Measurements from ENCODE around the gene NFE2L3. TPM values are rescaled to one million over a fixed set of nuclear protein-coding genes. Genes with fewer than 3 reads are reported as not detected.

Gene NFE2L3
- total and polyA plus RNA-seq, 9 of the 15 experiments (the other 6 are each of a cell fraction or from before 2014, with no cell fraction given) = 2.9 to 16.9 (median 12.4) TPM

DNA sequence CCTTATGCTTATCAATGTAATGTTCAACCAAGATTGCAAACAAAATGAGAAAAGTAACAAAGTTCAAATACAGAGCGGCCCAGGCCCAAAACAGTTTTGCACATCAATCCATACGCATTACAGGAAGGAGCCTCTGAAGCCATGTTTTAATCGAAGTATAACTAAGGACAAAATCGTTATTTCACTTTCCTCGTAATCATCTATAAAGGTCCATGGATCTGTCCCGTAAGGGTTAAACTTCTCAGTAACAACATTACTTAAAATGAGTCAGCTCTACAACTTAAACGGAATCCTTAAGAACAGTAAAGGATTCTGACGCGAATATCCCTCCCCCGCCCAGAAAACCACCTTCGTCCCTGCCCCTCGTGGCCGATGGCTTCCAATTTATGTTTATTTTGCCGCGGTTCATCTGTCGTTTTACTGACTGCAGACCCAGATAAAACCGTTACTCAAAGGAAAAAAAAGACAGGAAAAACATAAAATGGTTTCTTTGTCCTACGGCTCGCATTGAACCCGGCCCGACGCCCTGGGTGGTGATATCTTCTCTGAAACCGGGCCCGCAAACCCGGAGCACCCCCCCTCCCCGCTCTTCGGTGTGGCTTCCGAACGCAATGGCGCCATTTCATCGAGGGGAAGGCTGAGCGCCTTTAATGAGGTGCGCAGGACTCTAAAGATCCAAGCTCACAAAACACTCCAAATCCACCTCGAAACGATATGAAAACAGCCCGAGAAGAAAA is 47.5 kb downstream of the NFE2L3 start (continued):
- TF ChIP-seq, protein P1, sequence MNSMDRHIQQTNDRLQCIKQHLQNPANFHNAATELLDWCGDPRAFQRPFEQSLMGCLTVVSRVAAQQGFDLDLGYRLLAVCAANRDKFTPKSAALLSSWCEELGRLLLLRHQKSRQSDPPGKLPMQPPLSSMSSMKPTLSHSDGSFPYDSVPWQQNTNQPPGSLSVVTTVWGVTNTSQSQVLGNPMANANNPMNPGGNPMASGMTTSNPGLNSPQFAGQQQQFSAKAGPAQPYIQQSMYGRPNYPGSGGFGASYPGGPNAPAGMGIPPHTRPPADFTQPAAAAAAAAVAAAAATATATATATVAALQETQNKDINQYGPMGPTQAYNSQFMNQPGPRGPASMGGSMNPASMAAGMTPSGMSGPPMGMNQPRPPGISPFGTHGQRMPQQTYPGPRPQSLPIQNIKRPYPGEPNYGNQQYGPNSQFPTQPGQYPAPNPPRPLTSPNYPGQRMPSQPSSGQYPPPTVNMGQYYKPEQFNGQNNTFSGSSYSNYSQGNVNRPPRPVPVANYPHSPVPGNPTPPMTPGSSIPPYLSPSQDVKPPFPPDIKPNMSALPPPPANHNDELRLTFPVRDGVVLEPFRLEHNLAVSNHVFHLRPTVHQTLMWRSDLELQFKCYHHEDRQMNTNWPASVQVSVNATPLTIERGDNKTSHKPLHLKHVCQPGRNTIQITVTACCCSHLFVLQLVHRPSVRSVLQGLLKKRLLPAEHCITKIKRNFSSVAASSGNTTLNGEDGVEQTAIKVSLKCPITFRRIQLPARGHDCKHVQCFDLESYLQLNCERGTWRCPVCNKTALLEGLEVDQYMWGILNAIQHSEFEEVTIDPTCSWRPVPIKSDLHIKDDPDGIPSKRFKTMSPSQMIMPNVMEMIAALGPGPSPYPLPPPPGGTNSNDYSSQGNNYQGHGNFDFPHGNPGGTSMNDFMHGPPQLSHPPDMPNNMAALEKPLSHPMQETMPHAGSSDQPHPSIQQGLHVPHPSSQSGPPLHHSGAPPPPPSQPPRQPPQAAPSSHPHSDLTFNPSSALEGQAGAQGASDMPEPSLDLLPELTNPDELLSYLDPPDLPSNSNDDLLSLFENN (IDR thresholded peaks at IDR 0.05; ENCODE audit: low read depth in 2 of 2, low read length in 2 of 2) = 0 out of 4 replicates have a peak, but pooled peaks of 1 of the 2 experiments have one; percentile 12
- TF ChIP-seq NCOR1 (IDR thresholded peaks at IDR 0.05) (peak; percentile 34; the same call in 1 of the 2 replicates), TBL1XR1 (IDR thresholded peaks at IDR 0.05; ENCODE audit: low read length in 2 of 2) (peak; percentile 30 to 46; a peak in 2 of 4 replicates), ZNF431 (CRISPR knock-in tag; IDR thresholded peaks at IDR 0.05) (no peak), MYNN (IDR thresholded peaks at IDR 0.05) (no peak), MYNN (CRISPR knock-in tag; IDR thresholded peaks at IDR 0.05) (no peak), HNRNPUL1 (IDR thresholded peaks at IDR 0.05; ENCODE audit: low read length) (peak; percentile 13; the same call in 1 of the 2 replicates), ZZZ3 (IDR thresholded peaks at IDR 0.05) (no peak), ZC3H11A (IDR thresholded peaks at IDR 0.05; ENCODE audit: low read depth, low read length) (0 out of 2 replicates have a peak, but pooled peaks have one; percentile 42), ZKSCAN3 (CRISPR knock-in tag; IDR thresholded peaks at IDR 0.05) (no peak), PHF21A (IDR thresholded peaks at IDR 0.05; ENCODE audit: borderline replicate concordance, low read depth) (0 out of 2 replicates have a peak, but pooled peaks have one; percentile 26), SAFB2 (IDR thresholded peaks at IDR 0.05; ENCODE audit: borderline replicate concordance, low read depth, low read length, severe bottlenecking) (no peak), PRDM10 (IDR thresholded peaks at IDR 0.05; ENCODE audit: partially characterized antibody) (peak; percentile 21)
- TF ChIP-seq, protein P2, sequence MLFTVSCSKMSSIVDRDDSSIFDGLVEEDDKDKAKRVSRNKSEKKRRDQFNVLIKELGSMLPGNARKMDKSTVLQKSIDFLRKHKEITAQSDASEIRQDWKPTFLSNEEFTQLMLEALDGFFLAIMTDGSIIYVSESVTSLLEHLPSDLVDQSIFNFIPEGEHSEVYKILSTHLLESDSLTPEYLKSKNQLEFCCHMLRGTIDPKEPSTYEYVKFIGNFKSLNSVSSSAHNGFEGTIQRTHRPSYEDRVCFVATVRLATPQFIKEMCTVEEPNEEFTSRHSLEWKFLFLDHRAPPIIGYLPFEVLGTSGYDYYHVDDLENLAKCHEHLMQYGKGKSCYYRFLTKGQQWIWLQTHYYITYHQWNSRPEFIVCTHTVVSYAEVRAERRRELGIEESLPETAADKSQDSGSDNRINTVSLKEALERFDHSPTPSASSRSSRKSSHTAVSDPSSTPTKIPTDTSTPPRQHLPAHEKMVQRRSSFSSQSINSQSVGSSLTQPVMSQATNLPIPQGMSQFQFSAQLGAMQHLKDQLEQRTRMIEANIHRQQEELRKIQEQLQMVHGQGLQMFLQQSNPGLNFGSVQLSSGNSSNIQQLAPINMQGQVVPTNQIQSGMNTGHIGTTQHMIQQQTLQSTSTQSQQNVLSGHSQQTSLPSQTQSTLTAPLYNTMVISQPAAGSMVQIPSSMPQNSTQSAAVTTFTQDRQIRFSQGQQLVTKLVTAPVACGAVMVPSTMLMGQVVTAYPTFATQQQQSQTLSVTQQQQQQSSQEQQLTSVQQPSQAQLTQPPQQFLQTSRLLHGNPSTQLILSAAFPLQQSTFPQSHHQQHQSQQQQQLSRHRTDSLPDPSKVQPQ (CRISPR knock-in tag; IDR thresholded peaks at IDR 0.05; ENCODE audit: borderline replicate concordance) = no peak
- TF ChIP-seq, protein P3, sequence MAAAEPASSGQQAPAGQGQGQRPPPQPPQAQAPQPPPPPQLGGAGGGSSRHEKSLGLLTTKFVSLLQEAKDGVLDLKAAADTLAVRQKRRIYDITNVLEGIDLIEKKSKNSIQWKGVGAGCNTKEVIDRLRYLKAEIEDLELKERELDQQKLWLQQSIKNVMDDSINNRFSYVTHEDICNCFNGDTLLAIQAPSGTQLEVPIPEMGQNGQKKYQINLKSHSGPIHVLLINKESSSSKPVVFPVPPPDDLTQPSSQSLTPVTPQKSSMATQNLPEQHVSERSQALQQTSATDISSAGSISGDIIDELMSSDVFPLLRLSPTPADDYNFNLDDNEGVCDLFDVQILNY (CRISPR knock-in tag; IDR thresholded peaks at IDR 0.05) = no peak
